MM.1S (cell line): Measurements from ENCODE around the gene RARB.

Experiments
- EZH2 ChIP-seq: fragments of 300-600 bp; sonication (generic); optimal IDR thresholded peaks from 2 replicates; pipeline ENCODE3; 2017; ENCODE audit warnings: low read depth, mild to moderate bottlenecking, antibody characterized with exemption, low read length, mixed read lengths
- EZH2phosphoT487 ChIP-seq: fragments of 300-600 bp; sonication (generic); IDR thresholded peaks from 2 replicates; pipeline ENCODE4 v1.6.1; 2018; ENCODE audit warnings: antibody characterized with exemption, low read length
- TF ChIP-seq, protein P1 (sequence below): fragments of 300-600 bp; sonication (generic); IDR thresholded peaks from 2 replicates; pipeline ENCODE4 v1.5.1; 2016; ENCODE audit warnings: antibody characterized with exemption, low read length, mixed read lengths

DNA sequence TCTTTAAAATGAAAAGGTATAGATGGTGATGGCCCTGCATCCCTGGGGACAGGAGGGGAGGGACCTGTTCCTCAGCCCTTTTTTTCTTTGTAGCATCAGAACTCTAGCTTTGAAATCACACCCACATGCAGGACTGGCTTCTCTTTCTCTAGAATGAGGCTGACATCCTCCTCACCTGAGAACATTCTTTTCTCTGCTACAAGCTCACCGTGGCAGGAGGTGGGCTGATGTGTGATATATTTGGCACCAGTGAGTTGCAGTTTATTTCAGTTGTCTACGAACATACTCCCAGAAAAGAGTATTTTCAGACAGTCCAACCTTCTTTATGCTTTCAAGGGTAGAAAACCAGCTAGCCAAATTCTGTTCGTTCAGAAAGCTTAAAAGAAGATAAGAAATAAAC, 43.6 kb upstream of the RARB start:
- TF ChIP-seq, protein P1, sequence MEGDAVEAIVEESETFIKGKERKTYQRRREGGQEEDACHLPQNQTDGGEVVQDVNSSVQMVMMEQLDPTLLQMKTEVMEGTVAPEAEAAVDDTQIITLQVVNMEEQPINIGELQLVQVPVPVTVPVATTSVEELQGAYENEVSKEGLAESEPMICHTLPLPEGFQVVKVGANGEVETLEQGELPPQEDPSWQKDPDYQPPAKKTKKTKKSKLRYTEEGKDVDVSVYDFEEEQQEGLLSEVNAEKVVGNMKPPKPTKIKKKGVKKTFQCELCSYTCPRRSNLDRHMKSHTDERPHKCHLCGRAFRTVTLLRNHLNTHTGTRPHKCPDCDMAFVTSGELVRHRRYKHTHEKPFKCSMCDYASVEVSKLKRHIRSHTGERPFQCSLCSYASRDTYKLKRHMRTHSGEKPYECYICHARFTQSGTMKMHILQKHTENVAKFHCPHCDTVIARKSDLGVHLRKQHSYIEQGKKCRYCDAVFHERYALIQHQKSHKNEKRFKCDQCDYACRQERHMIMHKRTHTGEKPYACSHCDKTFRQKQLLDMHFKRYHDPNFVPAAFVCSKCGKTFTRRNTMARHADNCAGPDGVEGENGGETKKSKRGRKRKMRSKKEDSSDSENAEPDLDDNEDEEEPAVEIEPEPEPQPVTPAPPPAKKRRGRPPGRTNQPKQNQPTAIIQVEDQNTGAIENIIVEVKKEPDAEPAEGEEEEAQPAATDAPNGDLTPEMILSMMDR, result no peak
- TF ChIP-seq EZH2, result no peak
- no peak for TF ChIP-seq EZH2phosphoT487
